Mesendoderm (in vitro differentiated cells): Measurements from ENCODE around the gene PIGH.

ENCODE experiments used
- DNase-seq: peaks from one replicate; pipeline ENCODE4 v3.0.0; 2013
- H2AK5ac ChIP-seq: 2 replicates; pipeline ENCODE4 v1.6.1; 2013; ENCODE audit warnings: low read length, inconsistent platforms
- H2BK120ac ChIP-seq: 2 replicates; pipeline ENCODE4 v1.6.1; 2013; ENCODE audit warnings: low read depth, mild to moderate bottlenecking, low read length, moderate library complexity, mixed read lengths
- H2BK15ac ChIP-seq: replicated peaks from 2 replicates; pipeline ENCODE4 v1.6.1; 2013; ENCODE audit warnings: low read depth, mild to moderate bottlenecking, moderate library complexity
- H2BK5ac ChIP-seq: 2 replicates; pipeline ENCODE4 v1.6.1; 2013; ENCODE audit warnings: low read length, inconsistent platforms
- H3K18ac ChIP-seq: 2 replicates; pipeline ENCODE4 v1.6.1; 2013; ENCODE audit warnings: mild to moderate bottlenecking, low read length, mixed read lengths
- H3K23ac ChIP-seq: one replicate; pipeline ENCODE4 v1.6.1; 2013; ENCODE audit warnings: low read length
- H3K27ac ChIP-seq: 2 replicates; pipeline ENCODE4 v1.5.1; 2013; ENCODE audit warnings: low read depth, mild to moderate bottlenecking, inconsistent platforms, low read length, moderate library complexity
- H3K27me3 ChIP-seq: 2 replicates; pipeline ENCODE4 v1.6.1; 2013; ENCODE audit warnings: low read length, control low read depth, mild to moderate bottlenecking, inconsistent platforms; ENCODE audit not compliant: insufficient read depth, poor library complexity
- H3K36me3 ChIP-seq: 2 replicates; pipeline ENCODE4 v1.6.1; 2013; ENCODE audit warnings: low read length, inconsistent platforms; ENCODE audit not compliant: control insufficient read depth, insufficient read depth
- H3K4ac ChIP-seq: one replicate; pipeline ENCODE4 v1.6.1; 2013; ENCODE audit warnings: low read depth, mild to moderate bottlenecking, low read length, moderate library complexity
- H3K4me1 ChIP-seq: 2 replicates; pipeline ENCODE4 v1.6.1; 2013; ENCODE audit warnings: low read depth, low read length, inconsistent platforms; ENCODE audit not compliant: control insufficient read depth
- H3K4me2 ChIP-seq: 2 replicates; pipeline ENCODE4 v1.6.1; 2013; ENCODE audit warnings: low read length
- H3K4me3 ChIP-seq: 2 replicates; pipeline ENCODE4 v1.5.1; 2013; ENCODE audit warnings: mild to moderate bottlenecking, low read length
- H3K56ac ChIP-seq: one replicate; pipeline ENCODE4 v1.6.1; 2013; ENCODE audit warnings: low read length
- H3K79me1 ChIP-seq: 2 replicates; pipeline ENCODE4 v1.6.1; 2013; ENCODE audit warnings: low read length, inconsistent platforms
- H3K79me2 ChIP-seq: 2 replicates; pipeline ENCODE4 v1.6.1; 2013; ENCODE audit warnings: mild to moderate bottlenecking, low read length; ENCODE audit not compliant: control insufficient read depth, insufficient read depth
- H3K9ac ChIP-seq: 2 replicates; pipeline ENCODE4 v1.6.1; 2013; ENCODE audit warnings: low read length, inconsistent platforms
- H4K5ac ChIP-seq: one replicate; pipeline ENCODE4 v1.6.1; 2013; ENCODE audit warnings: low read length
- H4K8ac ChIP-seq: one replicate; pipeline ENCODE4 v1.6.1; 2013; ENCODE audit warnings: low read depth, mild to moderate bottlenecking, control low read depth, low read length, moderate library complexity
- WGBS: extraction: QIAGEN DNeasy Blood & Tissue Kit; methylation state at CpG from one replicate; pipeline ENCODE4 v1.1.7; 2013; ENCODE audit warnings: low lambda C conversion rate, missing lambda C conversion rate; ENCODE audit not compliant: insufficient coverage; ENCODE audit errors: extremely low coverage; 5-methylcytosine and 5-hydroxymethylcytosine counted together

The PIGH gene

DNA sequence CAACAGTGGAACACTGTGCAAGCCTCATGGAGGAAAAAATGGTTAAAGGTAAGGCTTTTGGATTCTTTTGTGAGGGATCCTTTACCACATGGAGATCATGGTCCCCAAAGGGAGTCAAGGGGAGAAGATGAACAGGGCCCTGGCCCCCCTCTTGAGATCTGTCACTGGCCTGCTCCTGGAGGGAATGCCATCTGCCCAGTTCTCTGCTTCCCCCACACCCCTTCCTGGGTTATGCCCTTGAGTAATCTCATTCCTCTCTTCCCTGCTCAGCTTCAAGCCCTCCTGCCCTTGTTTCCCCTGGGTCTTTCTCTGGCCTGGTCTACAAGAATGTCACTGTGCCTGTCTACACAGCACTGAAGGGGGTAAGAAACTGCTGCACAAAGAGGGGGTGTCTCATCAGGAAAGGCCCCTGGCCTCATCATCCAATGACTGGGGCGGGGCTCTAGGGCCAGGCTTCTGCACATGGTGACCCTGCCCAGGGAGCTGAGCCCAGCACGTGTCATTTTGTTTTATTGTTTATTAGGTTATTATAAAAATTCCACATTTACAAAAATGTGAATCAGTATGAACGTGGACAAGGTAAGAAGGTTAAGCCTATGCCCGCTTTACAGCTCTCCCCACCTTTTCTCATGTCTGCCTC, 30.3 kb downstream of the PIGH start:
- no peaks in the 10 kb centered on the region for H3K4me1 ChIP-seq
- H2BK120ac ChIP-seq = no peak overlapping the region
- H3K79me1 ChIP-seq = no peaks in the 10 kb centered on the region
- H3K4me3 ChIP-seq = no peak overlapping the region
- H4K5ac ChIP-seq = no peak overlapping the region
- no peak for DNase-seq
- H3K4me2 ChIP-seq = no peak overlapping the region
- no peaks in the 10 kb centered on the region for H3K36me3 ChIP-seq
- no peak overlapping the region for H3K27ac ChIP-seq
- H2BK15ac ChIP-seq = no peak overlapping the region
- H2BK5ac ChIP-seq = no peak overlapping the region
- no peak overlapping the region for H3K23ac ChIP-seq
- WGBS = no CpG with 5 or more reads among the region's 4 CpGs
- no peak overlapping the region for H4K8ac ChIP-seq
- H3K27me3 ChIP-seq = no peaks in the 10 kb centered on the region
- H2AK5ac ChIP-seq = no peak overlapping the region
- no peak overlapping the region for H3K18ac ChIP-seq
- no peak overlapping the region for H3K4ac ChIP-seq
- H3K9ac ChIP-seq = no peak overlapping the region
- H3K56ac ChIP-seq = no peak overlapping the region
- H3K79me2 ChIP-seq = no peaks in the 10 kb centered on the region

DNA sequence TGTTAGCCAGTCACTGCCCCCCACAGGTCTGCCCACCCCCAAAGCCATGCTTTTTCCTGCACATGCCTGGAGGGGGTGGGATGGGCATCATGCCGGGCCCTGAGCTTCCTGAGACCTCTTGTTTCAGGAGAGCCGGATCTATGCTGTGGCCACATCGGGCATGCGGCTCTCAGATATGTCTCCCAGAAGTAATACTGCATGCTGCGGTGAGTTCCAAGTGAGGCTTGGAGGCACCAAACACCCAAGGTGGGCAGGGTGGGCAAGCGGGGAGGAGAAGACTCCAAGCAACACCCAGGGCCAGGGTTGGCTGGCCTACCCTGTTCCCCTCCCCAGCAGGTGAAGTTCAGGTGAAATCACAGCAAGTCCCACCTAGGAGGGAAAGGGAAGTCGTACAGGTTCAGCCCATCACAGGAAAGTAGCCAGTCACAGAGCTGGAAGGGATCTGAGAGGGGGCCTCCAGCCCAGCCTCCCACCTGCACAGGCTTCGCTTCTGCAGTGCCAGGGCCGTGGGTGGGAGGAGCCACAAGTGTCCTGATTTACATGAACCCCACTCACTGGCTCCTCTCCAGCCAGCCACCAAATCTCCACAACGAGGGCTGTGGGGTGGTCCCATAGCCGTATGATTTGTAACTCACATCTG, 30.9 kb downstream of the PIGH start:
- Histone ChIP-seq H3K56ac (no peak overlapping the region), H4K5ac (no peak overlapping the region), H3K4me3 (no peak overlapping the region), H3K4me1 (no peaks in the 10 kb centered on the region), H2BK15ac (no peak overlapping the region), H3K27me3 (no peaks in the 10 kb centered on the region), H3K4ac (no peak overlapping the region), H3K79me1 (no peaks in the 10 kb centered on the region), H3K23ac (no peak overlapping the region), H3K36me3 (no peaks in the 10 kb centered on the region), H2AK5ac (no peak overlapping the region), H3K4me2 (no peak overlapping the region), H3K9ac (no peak overlapping the region), H4K8ac (no peak overlapping the region), H2BK120ac (no peak overlapping the region), H3K18ac (no peak overlapping the region), H2BK5ac (no peak overlapping the region), H3K27ac (no peak overlapping the region), H3K79me2 (no peaks in the 10 kb centered on the region)
- WGBS = no CpG with 5 or more reads among the region's 11 CpGs
- no peak for DNase-seq

DNA sequence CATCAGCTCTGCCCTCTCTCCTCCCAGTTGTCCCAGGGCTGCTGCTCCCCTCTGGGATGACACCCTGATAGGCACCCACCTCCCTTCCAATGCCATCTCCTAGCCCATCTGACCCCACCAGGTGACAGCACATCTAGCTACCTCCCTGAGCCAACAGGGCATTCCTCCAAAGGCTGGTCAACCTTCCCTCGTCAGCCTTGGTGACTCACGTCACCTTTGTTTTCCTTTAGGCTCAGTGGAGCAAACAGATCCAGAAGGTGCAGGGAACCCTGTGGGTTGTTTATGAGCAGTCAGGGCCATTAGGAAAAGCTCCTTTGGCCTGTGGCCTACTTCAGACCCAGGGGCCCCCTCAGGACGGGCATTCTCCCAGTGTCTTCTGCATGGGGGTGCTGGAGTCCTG, 32.4 kb downstream of the PIGH start:
- H3K4me3 ChIP-seq = no peak overlapping the region
- H3K4ac ChIP-seq = no peak overlapping the region
- no peaks in the 10 kb centered on the region for H3K4me1 ChIP-seq
- H4K8ac ChIP-seq = no peak overlapping the region
- H3K36me3 ChIP-seq = no peaks in the 10 kb centered on the region
- no peak overlapping the region for H3K4me2 ChIP-seq
- H2BK15ac ChIP-seq = no peak overlapping the region
- H3K23ac ChIP-seq = no peak overlapping the region
- H2AK5ac ChIP-seq = no peak overlapping the region
- H2BK5ac ChIP-seq = no peak overlapping the region
- no peaks in the 10 kb centered on the region for H3K79me1 ChIP-seq
- no peaks in the 10 kb centered on the region for H3K27me3 ChIP-seq
- no CpG with 5 or more reads among the region's 3 CpGs for WGBS
- no peak overlapping the region for H3K56ac ChIP-seq
- DNase-seq = no peak
- H3K79me2 ChIP-seq = no peaks in the 10 kb centered on the region
- no peak overlapping the region for H4K5ac ChIP-seq
- no peak overlapping the region for H3K18ac ChIP-seq
- no peak overlapping the region for H2BK120ac ChIP-seq
- H3K9ac ChIP-seq = no peak overlapping the region
- no peak overlapping the region for H3K27ac ChIP-seq

DNA sequence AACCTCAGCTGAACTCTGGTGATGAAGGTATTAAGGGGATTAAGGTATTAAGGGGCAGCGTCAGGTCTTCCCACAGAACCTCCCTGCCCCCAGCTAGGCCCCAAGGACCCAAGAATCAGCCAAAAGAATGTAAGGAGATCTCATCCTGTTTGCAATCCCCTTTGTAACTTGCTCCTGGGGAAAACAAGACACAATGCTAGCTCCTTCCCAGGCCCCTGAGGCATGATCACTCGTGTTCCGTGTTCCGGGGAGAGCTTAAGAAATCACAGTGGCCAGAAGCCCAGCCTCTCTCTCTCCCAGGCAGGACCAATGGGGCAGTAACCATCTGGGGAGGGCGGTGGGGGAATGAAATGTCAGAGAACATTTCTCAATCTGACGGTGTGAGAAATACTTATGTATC, 33.2 kb downstream of the PIGH start:
- no peak overlapping the region for H3K56ac ChIP-seq
- H3K4ac ChIP-seq = no peak overlapping the region
- no peak overlapping the region for H3K4me3 ChIP-seq
- no peak overlapping the region for H2BK5ac ChIP-seq
- no peaks in the 10 kb centered on the region for H3K79me1 ChIP-seq
- no peak overlapping the region for H4K5ac ChIP-seq
- no peak overlapping the region for H3K9ac ChIP-seq
- no peak overlapping the region for H3K4me2 ChIP-seq
- H2BK15ac ChIP-seq = no peak overlapping the region
- H3K18ac ChIP-seq = no peak overlapping the region
- no peaks in the 10 kb centered on the region for H3K4me1 ChIP-seq
- no peak overlapping the region for H3K27ac ChIP-seq
- H2AK5ac ChIP-seq = no peak overlapping the region
- DNase-seq = peak; percentile 57
- no peaks in the 10 kb centered on the region for H3K36me3 ChIP-seq
- WGBS = no CpG with 5 or more reads among the region's 6 CpGs
- H2BK120ac ChIP-seq = no peak overlapping the region
- no peaks in the 10 kb centered on the region for H3K27me3 ChIP-seq
- H3K79me2 ChIP-seq = no peaks in the 10 kb centered on the region
- no peak overlapping the region for H4K8ac ChIP-seq
- H3K23ac ChIP-seq = no peak overlapping the region

DNA sequence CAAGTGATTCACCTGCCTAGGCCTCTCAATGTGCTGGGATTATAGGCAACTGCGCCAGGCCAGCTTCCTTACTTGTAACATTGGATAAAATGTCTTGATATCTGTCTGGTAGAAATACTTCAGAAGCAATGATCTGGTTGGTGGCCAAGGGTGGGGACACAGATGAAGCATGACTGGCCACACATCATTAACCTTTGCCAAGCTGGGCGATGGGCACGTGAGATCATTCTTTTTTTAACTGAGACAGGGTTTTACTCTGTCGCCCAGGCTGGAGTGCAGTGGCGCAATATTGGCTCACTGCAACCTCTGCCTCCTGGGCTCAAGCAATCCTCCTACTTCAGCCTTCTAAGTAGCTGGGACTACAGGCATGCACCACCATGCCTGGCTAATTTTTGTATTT, 35.8 kb downstream of the PIGH start:
- DNase-seq = no peak
- no CpG with 5 or more reads among the region's 5 CpGs for WGBS
- no peaks in the 10 kb centered on the region for H3K79me1 ChIP-seq
- no peak overlapping the region for H3K4me2 ChIP-seq
- no peak overlapping the region for H3K27ac ChIP-seq
- no peak overlapping the region for H3K4me3 ChIP-seq
- no peak overlapping the region for H3K4ac ChIP-seq
- H2BK5ac ChIP-seq = no peak overlapping the region
- no peak overlapping the region for H2BK120ac ChIP-seq
- H3K56ac ChIP-seq = no peak overlapping the region
- no peak overlapping the region for H3K9ac ChIP-seq
- H3K36me3 ChIP-seq = no peaks in the 10 kb centered on the region
- H3K23ac ChIP-seq = no peak overlapping the region
- H3K18ac ChIP-seq = no peak overlapping the region
- no peaks in the 10 kb centered on the region for H3K4me1 ChIP-seq
- H3K27me3 ChIP-seq = no peaks in the 10 kb centered on the region
- H2BK15ac ChIP-seq = no peak overlapping the region
- no peak overlapping the region for H2AK5ac ChIP-seq
- no peaks in the 10 kb centered on the region for H3K79me2 ChIP-seq
- no peak overlapping the region for H4K5ac ChIP-seq
- no peak overlapping the region for H4K8ac ChIP-seq

DNA sequence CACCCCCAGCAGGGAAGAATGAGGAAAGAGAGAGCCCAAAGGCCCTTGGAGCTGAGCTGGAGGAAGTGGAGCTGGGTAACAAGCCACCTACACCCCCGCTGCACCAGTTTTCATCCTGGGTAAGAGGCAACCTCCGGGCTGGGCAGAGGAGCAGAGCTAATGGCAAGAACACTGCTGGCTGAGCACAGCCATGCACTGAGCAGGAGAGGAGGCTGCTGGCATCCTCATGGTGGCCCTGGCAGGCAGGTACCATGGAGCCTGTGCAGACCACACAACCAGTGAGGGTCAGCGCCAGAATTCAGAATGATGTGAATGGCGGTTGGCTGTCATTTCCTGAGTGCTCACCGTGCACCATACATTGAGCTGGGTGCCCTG, 37.3 kb downstream of the PIGH start:
- WGBS = no CpG with 5 or more reads among the region's 5 CpGs
- no peak for DNase-seq
- Histone ChIP-seq H2AK5ac (no peak overlapping the region), H3K27me3 (no peaks in the 10 kb centered on the region), H3K4ac (no peak overlapping the region), H3K18ac (no peak overlapping the region), H3K4me3 (no peak overlapping the region), H3K4me1 (no peaks in the 10 kb centered on the region), H2BK5ac (no peak overlapping the region), H3K4me2 (no peak overlapping the region), H3K23ac (no peak overlapping the region), H3K9ac (no peak overlapping the region), H3K36me3 (no peaks in the 10 kb centered on the region), H3K79me2 (no peaks in the 10 kb centered on the region), H3K79me1 (no peaks in the 10 kb centered on the region), H2BK15ac (no peak overlapping the region), H2BK120ac (no peak overlapping the region), H4K5ac (no peak overlapping the region), H3K27ac (no peak overlapping the region), H4K8ac (no peak overlapping the region), H3K56ac (no peak overlapping the region)
